Upper lobe of left lung (tissue), 6 donors: ENCODE data around the gene RER1. TPM values are rescaled to one million over a fixed set of nuclear protein-coding genes. Genes with fewer than 3 reads are reported as not detected.

Experiments used
- ATAC-seq, 2 donors: fragments of 200-7000 bp; cut with Tn5 transposase; one replicate each; pipeline ENCODE4 v1.9.1; 2022; ENCODE audit warnings: mild to moderate bottlenecking in 2 of 2, moderate library complexity in 2 of 2; ENCODE audit not compliant: low FRiP score in 2 of 2
- DNase-seq, 2 donors: peaks; one replicate each; pipeline ENCODE4 v3.0.0-alpha.2; 2019 to 2020
- H3K27ac ChIP-seq, 4 donors: fragments of 200-600 bp; sonication (generic); one replicate each; pipeline ENCODE4 v1.5.1; 2016 to 2019
- H3K27me3 ChIP-seq, 4 donors: fragments of 200-600 bp; sonication (generic); one replicate each; pipeline ENCODE4 v1.5.1; 2017 to 2019
- H3K36me3 ChIP-seq, 4 donors: fragments of 200-600 bp; sonication (generic); one replicate each; pipeline ENCODE4 v1.5.1; 2016 to 2019
- H3K4me1 ChIP-seq, 4 donors: fragments of 200-600 bp; sonication (generic); one replicate each; pipeline ENCODE4 v1.5.1; 2018 to 2019
- H3K4me3 ChIP-seq, 4 donors: fragments of 200-600 bp; sonication (generic); one replicate each; pipeline ENCODE4 v1.5.1; 2017 to 2019; ENCODE audit warnings: mild to moderate bottlenecking in 2 of 4, moderate library complexity in 1 of 4
- H3K9me3 ChIP-seq, 4 donors: fragments of 200-600 bp; sonication (generic); one replicate each; pipeline ENCODE4 v1.5.1; 2018 to 2019
- EP300 ChIP-seq, 4 donors: sonication (generic); formaldehyde crosslinking; IDR thresholded peaks; one replicate each; pipeline ENCODE4 v1.5.1; 2017; ENCODE audit warnings: antibody characterized with exemption in 4 of 4, control low read depth in 2 of 4
- POLR2A ChIP-seq, 4 donors: fragments of 450-650 bp; IDR thresholded peaks; one replicate each; pipeline ENCODE4 v1.5.1; 2016 to 2017; ENCODE audit warnings: antibody characterized with exemption in 4 of 4, mild to moderate bottlenecking in 2 of 4
- POLR2AphosphoS5 ChIP-seq, 2 donors: sonication (generic); formaldehyde crosslinking; IDR thresholded peaks; one replicate each; pipeline ENCODE4 v1.5.1; 2017; ENCODE audit warnings: antibody characterized with exemption in 2 of 2
- WGBS, 2 donors: methylation state at CpG; one replicate each; pipeline ENCODE4 v1.1.5; 2017 to 2018; 5-methylcytosine and 5-hydroxymethylcytosine counted together
- total RNA-seq, 6 donors: library from RNA; depleted of rRNA in 4 of 6; stranded (reverse); fragments of >200 nt in 4 of 6; gene quantifications; one replicate each; pipeline versions ENCODE4 v1.1.0 to v1.2.1, GENCODE V29; 2016 to 2021
- TF ChIP-seq, protein P1 (sequence below), 6 experiments: fragments of 450-650 bp in 4 of 6; fragments of 200-600 bp in 2 of 6; sonication (generic) in 2 of 6; IDR thresholded peaks; one replicate each; pipeline ENCODE4 v1.5.1; 2016 to 2019; ENCODE audit warnings: antibody characterized with exemption in 6 of 6
- donor health status: DM: no; HTN: no; CAD: no; lungs with moderate emphysema.
- donor health status: DM: no; HTN: yes; CAD: no; lungs with severe emphysema.

The RER1 gene
- total RNA-seq, 6 donors from 2014 or later = 48.2 to 133 (median 61.1) TPM

DNA sequence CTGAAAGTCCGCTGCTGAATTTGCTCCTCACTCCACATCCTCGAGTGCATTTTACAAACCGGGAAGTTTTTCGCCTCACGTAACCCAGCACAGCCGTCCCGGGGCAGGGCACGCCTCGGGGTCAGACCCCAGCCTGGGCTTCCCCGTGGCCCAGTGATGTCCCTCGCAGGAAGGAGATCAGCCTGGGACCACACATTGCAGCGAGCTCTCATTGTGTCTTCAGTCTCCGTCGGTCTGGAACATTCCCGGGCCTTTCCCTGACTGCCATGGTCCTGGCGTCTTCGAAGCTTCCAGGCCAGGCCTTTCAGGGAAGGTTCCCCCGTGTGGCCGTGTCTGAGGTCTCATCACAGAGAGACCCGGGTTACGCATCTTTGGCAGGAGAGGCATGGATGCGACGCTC is 43.7 kb upstream of the RER1 start:
- ATAC-seq (no peak), DNase-seq (peak in 1 of 2 donors; percentile 59)
- Histone ChIP-seq H3K9me3 (no peaks in the 10 kb centered on the region), H3K36me3 (no peaks in the 10 kb centered on the region), H3K4me1 (no peaks in the 10 kb centered on the region), H3K27ac (no peak overlapping the region), H3K27me3 (no peaks in the 10 kb centered on the region), H3K4me3 (no peak overlapping the region)
- no peak for TF ChIP-seq EP300 (IDR thresholded peaks at IDR 0.05)
- TF ChIP-seq POLR2AphosphoS5 (IDR thresholded peaks at IDR 0.05) = no peak
- TF ChIP-seq POLR2A (IDR thresholded peaks at IDR 0.05) = no peak
- TF ChIP-seq, protein P1, sequence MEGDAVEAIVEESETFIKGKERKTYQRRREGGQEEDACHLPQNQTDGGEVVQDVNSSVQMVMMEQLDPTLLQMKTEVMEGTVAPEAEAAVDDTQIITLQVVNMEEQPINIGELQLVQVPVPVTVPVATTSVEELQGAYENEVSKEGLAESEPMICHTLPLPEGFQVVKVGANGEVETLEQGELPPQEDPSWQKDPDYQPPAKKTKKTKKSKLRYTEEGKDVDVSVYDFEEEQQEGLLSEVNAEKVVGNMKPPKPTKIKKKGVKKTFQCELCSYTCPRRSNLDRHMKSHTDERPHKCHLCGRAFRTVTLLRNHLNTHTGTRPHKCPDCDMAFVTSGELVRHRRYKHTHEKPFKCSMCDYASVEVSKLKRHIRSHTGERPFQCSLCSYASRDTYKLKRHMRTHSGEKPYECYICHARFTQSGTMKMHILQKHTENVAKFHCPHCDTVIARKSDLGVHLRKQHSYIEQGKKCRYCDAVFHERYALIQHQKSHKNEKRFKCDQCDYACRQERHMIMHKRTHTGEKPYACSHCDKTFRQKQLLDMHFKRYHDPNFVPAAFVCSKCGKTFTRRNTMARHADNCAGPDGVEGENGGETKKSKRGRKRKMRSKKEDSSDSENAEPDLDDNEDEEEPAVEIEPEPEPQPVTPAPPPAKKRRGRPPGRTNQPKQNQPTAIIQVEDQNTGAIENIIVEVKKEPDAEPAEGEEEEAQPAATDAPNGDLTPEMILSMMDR (IDR thresholded peaks at IDR 0.05) = no peak
- 72 to 80% methylated on average over 8 to 23 of the region's 23 CpGs for WGBS, 2 donors

DNA sequence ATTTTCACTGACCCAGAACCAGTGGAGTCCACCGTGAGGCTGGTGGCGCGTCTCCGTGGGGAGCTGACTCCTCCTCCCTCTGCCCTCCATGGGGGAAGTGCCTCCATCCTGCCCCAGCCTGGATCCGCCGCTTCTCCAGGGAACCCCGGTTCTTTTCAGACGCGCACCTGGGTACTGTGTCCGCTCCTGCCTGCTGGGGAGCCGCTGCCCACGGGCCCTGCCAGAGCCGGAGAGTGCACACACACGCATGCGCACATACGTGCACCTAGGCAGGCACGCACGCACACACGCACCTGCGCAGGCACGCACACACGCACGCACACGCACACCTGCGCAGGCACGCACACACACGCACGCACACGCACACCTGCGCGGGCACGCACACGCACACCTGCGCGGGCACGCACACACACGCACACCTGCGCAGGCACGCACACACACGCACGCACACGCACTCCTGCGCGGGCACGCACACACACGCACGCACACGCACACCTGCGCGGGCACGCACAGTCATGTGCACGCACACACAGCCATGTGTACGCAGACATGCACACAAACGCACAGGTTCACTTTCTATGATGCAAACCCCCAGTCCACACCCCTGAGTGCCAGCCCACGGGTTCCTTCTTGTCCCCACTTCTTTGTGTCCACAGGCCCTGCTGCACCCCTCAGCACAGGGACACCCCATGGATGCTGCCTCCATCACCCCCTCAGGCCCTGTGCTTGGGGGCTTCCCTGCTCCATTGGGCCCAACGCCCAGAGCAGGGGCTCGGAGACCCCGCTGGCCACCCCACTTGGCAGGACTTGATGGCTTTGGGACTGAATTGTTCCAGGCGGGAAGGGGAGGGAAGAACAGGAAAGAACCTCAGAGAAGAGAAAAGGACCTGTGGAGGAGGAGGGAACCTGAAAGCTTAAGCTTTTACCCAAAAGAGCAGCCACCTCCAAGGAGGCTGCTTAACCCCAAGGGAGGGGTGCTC is 43.0 kb upstream of the RER1 start:
- no peaks in the 10 kb centered on the region for H3K4me1 ChIP-seq
- H3K27me3 ChIP-seq = no peaks in the 10 kb centered on the region
- ATAC-seq (no peak), DNase-seq (peak in 1 of 2 donors; percentile 67)
- no peaks in the 10 kb centered on the region for H3K9me3 ChIP-seq
- WGBS, 2 donors = 87 to 90% methylated on average over 30 to 37 of the region's 59 CpGs
- TF ChIP-seq, protein P1 (IDR thresholded peaks at IDR 0.05) = no peak
- TF ChIP-seq EP300 (IDR thresholded peaks at IDR 0.05) = no peak
- TF ChIP-seq POLR2AphosphoS5 (IDR thresholded peaks at IDR 0.05) = no peak
- TF ChIP-seq POLR2A (IDR thresholded peaks at IDR 0.05) = no peak
- H3K36me3 ChIP-seq = no peaks in the 10 kb centered on the region
- no peak overlapping the region for H3K27ac ChIP-seq
- no peak overlapping the region for H3K4me3 ChIP-seq

DNA sequence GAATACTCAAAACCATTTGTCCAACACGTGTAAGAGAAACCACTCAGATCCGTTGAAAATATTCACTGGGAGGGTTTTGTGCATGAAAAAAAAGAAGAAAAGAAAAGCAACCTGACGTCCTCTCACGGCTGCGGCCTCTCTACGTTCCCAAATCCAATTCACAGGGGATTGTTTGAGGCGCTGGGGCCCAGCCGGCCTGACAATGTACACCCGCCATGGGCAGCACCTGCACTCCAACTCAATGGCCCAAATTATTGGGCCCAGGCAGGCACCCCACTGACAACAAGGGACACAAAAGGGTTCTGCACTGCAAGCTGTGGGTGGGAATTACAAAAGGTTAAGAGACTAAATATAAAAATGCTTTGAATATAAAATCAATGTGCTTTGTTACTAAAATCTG is 41.8 kb upstream of the RER1 start:
- Histone ChIP-seq H3K27me3 (no peaks in the 10 kb centered on the region), H3K36me3 (no peaks in the 10 kb centered on the region), H3K27ac (no peak overlapping the region), H3K4me3 (no peak overlapping the region), H3K9me3 (no peaks in the 10 kb centered on the region), H3K4me1 (no peaks in the 10 kb centered on the region)
- ATAC-seq = no peak
- TF ChIP-seq EP300 (IDR thresholded peaks at IDR 0.05) (no peak), POLR2AphosphoS5 (IDR thresholded peaks at IDR 0.05) (no peak), POLR2A (IDR thresholded peaks at IDR 0.05) (no peak)
- TF ChIP-seq, protein P1 (IDR thresholded peaks at IDR 0.05) = no peak
- no peak for DNase-seq
- 87 to 88% methylated on average over 9 of the region's 9 CpGs for WGBS, 2 donors

DNA sequence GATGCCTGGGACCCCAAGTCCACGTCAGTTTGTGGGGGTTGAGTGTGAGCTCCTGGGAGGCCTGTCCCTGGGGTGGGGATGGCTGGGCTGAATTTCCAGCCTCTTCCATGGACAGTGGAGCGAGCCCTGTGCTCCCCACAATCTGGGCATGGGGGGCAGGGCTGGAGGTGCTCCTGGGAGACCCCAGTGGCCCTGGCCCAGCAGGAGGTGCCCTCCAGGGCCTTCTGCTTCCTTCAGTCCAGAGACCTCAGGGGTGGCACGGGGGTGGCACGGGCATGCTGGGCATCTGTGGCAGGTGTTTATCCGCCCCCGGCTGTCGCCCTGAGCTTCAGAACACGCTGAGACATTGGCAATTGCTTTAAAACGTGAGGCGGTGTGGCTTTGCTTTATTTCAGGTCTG is 41.1 kb upstream of the RER1 start:
- H3K27ac ChIP-seq = no peak overlapping the region
- DNase-seq (peak in 1 of 2 donors; percentile 56), ATAC-seq (no peak)
- 79 to 91% methylated on average over 9 of the region's 10 CpGs for WGBS, 2 donors
- H3K9me3 ChIP-seq = no peaks in the 10 kb centered on the region
- H3K4me3 ChIP-seq = no peak overlapping the region
- TF ChIP-seq, protein P1 (IDR thresholded peaks at IDR 0.05) = no peak
- TF ChIP-seq EP300 (IDR thresholded peaks at IDR 0.05) (no peak), POLR2A (IDR thresholded peaks at IDR 0.05) (no peak), POLR2AphosphoS5 (IDR thresholded peaks at IDR 0.05) (no peak)
- no peaks in the 10 kb centered on the region for H3K27me3 ChIP-seq
- no peaks in the 10 kb centered on the region for H3K36me3 ChIP-seq
- H3K4me1 ChIP-seq = no peaks in the 10 kb centered on the region
